Activated T-cell treated with anti-CD3 and anti-CD28 coated beads for 1 hour (primary cell): ENCODE data around the gene SPC24.
"Not testable (repeated sequence)": the region's sequence is repeated elsewhere in the genome, so short reads cannot be mapped to it uniquely, and the experiment has no call there.

Experiments
- DNase-seq: peaks from one replicate; pipeline ENCODE4 v3.0.0-alpha.2; 2020; ENCODE audit warnings: low read depth

SPC24 gene

DNA sequence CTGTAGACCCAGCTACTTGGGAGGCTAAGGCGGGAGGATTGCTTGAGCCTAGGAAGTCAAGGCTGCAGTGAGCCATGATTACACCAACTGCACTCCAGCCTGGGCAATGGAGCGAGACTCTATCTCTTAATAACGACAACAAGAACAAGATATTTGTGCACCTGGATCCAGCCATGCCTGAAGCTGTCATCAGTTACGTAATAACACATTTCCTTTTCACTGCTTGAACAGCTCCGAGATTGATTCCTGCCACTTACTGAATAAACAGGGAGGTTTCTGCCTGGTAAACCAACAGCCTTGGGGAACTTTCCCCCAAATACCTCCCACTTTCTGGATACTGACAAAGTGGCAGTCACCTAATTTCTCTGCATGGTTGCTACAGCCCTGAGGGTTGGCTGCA is 36.4 kb upstream of the SPC24 start:
- no peak for DNase-seq

DNA sequence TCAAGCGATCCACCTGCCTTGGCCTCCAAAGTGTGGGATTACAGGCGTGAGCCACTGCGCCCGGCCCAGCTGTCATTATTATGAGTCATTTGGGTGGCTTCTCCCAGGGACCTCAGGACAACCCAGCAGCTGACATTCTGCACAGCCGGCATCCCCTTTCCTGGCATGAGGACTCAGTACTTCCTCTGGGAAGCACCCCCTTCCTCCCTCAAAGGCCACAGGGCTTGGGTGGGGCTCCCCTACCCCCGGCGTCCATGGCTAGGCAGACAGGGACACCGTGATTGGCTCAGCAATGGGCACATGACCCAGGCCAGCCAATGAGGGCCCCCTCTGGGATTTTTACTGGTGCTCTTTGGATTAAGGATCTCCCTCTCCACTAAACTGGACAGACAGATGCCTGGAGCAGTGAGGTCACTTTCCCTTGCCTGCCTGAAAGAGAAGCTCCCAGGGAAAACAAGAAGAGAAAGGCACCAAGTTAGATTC is 35.7 kb upstream of the SPC24 start:
- DNase-seq, result no peak

DNA sequence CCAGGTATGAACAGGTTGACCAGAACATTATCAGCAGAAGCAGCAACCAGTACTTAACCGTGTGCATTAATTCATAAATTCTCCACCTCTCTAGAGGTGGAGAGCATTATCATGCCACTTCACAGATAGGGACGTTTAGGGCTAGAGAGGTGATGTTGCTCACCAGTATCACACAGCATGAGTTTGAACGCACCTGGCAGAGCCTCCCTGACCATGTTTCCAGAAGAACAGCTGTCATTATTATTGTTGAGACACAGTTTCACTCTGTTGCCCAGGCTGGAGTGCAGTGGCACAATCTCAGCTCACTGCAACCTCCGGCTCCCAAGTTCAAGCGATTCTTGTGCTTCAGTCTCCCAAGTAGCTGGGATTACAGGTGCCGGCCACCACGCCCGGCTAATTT is 34.9 kb upstream of the SPC24 start:
- no peak for DNase-seq

DNA sequence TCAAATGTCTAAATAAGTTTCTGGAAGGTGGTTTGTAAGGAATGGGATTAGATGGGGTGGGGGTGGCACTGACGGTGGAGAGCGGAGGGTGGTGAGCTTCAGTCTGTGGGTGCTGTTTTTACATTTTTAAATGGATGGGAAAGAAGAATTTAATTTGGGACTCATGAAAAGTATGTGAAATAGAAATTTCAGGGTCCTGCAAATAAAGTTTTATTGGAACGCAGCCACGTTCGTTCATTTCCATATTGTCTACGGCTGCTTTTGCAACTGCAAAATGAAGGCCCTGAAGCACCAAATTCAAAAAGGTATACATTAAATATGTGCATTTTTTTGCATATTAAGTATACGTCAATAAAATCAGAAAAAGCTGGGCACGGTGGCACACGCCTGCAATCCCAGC is 31.9 kb upstream of the SPC24 start:
- DNase-seq, result no peak

DNA sequence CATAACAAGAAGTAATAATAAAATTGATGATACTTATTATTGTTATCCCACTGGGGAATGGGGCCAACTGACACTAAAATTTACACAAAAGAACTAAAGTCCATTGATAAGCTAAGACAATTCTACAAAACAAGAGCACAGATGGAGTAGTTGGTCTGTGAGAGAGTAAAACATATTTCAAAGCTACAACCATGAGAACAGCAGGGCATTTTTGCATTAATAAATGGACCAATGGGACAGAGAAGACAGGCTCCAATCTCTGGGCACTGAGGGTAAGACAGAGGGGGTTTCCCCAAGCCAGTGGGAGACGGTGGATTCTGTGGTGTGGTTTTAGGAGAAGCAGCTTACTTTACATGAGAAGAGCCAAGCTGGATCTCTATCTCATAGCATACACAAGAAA is 27.4 kb upstream of the SPC24 start:
- no peak for DNase-seq

DNA sequence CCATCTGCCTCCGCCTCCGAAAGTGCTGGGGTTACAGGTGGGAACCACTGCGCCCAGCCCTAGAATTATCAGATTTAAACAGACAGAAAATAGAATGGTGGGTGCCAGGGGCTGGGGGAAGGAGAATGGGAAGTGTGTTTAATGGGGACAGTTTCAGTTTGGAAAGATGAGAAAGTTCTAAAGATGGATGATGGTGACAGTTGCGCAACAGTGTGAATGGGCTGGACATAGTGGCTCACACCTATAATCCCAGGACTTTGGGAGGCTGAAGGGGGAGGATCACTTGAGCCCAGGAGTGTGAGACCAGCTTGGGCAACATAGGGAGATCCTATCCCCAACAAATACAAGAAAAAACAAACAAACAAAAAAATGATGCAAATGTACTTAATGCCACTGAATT is 25.9 kb upstream of the SPC24 start:
- DNase-seq, result no peak

DNA sequence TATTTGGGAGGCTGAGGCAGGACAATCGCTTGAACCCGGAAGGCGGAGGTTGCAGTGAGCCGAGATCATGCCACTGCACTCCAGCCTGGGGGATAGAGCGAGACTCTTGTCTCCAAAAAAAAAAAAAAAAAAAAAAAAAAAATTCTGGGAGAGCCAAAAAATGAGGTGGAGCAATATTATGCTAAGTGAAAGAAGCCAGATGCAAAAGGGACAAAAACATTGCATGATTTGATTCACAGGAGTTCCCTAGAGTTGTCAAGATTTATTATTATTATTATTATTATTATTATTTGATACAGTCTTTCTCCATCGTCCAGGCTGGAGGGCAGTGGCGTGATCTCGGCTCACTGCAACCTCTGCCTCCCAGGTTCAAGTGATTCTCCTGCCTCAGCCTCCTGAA is 25.4 kb upstream of the SPC24 start:
- not testable (repeated sequence) for DNase-seq

DNA sequence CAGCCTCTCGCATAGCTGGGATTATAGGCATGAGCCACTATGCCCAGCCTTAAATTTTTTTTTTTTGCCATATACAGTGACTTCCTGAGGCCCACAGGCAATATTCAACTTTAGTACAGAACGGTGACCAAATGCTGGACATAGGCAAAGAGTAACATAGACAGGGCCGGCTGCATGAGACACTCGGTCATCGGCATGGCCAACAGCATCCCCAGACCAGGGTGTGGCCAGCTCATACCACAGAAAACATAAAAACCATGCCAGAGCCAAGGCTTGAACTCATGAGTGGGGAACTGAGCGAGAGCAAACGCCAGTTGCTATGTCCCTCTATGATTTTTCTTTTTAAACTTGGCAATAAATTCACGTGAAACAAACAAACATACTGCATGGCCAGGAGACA is 24.8 kb upstream of the SPC24 start:
- no peak for DNase-seq

DNA sequence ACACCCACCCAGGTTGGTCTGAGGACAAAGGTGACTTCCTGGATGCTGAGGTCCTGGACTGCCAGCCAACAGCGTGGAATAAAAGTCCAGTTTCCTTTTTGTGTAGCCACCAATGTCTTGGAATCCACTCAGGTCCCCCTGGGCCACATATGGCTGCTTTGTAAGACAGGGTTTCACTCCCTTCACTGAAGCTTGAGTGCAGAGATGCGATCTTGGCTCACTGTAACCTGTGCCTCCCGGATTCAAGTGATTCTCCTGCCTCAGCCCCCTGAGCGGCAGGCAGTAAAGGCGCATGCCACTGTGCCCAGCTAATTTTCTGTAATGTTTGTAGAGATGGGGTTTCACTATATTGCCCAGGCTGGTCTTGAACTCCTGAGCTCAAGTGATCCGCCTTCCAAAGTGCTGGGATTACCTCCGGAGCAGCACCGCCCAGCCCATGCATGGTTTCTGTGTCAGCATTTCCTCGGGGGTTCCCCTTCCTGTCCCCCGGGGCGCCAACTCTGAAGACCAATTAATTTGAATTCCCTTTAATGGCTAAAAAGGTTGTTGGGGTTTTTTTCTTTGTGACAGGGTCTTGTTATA is 24.2 kb upstream of the SPC24 start:
- DNase-seq, result no peak

DNA sequence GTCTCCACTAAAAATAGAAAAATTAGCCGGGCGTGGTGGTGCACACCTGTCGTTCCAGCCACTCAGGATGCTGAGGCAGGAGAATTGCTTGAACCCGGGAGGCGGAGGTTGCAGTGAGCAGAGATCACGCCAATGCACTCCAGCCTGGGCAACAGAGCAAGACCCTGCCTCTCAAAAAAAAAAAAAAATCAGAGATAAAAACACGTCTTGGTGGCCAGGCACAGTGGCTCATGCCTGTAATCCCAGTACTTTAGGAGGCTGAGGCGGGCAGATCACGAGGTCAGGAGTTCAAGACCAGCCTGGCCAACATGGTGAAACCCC is 23.5 kb upstream of the SPC24 start:
- not testable (repeated sequence) for DNase-seq

DNA sequence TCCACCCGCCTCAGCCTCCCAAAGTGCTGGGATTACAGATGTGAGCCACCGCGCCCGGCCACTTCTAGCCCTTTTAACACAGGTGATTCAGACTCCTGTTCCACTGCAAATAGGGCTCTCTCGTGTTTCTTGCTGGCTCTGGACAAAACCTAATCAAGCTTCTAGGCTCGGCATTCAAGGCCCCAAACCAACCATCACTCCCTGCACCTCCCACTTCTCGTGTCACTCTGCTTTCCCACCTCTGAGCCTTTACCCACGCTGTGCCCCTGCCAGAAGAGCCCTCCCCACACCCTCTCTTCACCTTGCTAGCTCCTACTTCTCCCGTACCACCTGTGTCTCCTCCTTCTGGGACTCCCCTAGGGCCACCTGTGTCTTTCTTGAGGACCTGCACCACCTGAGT is 22.0 kb upstream of the SPC24 start:
- no peak for DNase-seq

DNA sequence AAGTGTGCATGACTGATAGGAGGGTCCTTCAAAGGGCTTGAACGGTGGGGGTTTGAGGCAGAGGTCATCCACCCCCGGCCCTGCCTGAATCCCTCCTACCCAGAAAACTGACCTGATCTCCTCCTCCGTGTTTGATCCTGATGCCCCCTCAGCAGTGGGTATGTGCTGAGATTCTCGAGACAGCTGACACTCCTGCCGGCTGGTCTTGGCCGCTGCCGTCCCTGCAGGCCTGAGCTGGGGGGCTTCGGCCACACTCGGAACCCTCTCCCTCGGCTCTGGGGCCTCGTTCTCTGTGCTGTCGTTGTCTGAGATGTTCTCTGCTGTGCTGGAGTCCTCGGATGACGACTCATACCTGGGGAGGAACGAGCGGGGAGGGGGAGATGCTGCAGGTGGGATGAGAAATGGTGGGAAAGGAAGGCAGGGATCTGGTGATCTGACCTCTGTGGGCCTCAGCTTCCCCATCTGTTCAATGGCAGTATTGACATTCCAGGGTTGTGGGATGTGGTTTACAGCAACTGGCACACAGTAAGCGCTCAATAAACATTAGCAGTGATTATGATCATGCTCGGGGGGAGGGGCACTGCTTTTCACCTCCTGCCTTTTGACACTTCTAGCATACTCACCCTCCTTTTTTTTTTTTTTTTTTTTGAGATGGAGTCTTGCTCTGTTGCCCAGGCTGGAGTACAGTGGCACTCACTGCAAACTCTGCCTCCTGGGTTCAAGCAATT is 21.0 kb upstream of the SPC24 start:
- DNase-seq, result no peak

DNA sequence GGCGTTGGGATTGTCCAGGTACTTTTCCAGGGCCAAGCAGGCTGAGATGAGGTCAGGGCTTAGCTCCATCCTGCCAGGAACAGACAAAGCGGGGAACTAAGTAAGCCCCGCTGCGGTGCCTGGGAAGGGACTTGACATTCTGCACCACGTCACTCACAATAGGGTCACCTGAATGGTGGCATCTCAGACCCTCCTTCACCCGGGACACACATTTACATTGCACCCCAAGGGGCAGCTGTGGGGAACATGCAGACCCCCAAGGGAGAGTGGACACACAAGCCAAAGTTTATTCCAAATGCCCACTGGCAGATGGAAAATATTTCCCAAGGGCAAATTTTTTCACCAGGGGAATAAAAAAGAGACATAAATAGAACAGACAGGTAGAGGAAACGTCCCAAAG is 20.3 kb upstream of the SPC24 start:
- DNase-seq, result no peak

DNA sequence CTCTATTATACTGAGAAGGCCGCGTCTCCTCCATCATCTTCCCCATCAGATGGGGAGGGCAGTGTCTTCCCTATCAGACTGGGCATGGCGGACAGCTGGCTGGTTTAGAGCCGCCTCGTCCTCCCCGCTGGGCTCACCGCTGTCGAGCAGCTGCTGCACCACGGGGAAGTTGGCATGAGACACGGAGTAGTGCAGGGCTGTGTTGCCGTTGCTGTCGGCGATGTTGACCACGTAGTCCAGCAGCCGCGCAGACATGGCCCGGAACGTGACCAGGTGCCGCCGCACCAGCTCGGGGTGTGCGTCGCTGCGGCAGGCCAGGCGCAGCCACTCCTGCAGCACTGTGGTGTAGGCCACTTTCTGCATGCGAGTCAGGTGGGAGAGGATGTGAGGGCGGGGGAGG is 18.8 kb upstream of the SPC24 start:
- no peak for DNase-seq

DNA sequence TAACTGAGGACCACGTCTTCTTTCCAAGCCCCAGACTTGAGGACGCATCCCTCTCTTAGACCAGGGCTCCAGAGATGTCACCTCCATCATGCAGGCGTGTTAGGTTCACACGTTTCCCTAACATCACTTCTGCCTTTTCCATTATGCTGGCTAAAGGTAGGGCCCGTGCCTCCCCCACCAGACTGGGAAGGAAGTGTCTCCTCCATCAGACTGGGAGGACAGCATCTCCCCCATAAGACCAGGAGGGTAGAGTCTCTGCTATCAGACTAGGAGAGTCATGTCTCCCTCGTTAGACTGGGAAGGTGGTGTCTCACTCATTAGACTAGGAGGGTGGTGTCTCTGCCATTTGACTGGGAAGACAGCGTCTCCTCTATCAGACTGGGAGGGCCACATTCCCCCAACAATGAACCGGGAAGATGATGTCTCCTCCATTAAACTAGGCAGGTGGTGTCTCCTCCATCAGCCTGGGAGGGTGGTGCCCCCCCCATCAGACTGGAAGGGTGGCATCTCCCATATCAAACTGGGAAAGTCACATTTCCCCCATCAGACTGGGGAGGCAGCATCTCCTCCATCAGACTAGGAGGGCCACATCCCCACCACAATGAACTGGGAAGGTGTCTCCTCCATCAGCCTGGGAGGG is 18.1 kb upstream of the SPC24 start:
- no peak for DNase-seq

DNA sequence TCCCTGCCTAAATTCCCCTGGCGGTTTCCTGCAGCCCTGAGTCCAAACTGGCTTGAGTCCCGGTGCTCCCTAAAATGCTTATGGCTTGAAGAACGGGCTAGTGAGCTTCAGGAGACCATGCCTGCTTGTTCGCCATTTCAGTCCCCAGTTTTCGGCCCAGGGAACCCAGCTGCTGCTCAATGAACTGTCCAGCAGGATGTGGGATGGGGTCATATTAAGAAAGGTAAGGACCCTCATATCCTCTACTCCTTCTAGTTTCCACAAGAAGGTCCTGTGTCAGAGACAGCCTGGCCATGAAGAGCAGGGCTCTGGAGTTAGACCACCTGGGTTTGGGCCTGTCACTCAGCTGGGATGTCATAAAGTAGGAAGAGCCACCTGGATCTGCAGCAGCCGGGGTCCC is 17.0 kb upstream of the SPC24 start:
- no peak for DNase-seq

DNA sequence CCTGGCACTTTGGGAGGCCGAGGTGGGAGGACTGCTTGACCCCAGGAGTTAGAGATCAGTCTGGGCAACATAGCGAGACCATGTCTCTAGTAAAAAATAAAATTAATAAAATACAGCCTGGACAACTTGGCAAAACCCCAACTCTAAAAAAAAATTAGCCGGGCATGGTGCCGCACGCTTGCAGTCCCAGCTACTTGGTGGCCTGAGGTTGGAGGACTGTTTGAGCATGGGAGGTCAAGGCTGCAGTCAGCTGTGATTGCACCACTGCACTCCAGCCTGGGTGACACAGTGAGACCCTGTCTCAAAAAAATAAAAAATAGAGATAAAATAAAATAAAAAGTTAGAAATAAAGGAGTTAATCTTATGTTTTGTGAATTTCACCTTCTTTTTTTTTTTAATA is 15.6 kb upstream of the SPC24 start:
- no peak for DNase-seq

DNA sequence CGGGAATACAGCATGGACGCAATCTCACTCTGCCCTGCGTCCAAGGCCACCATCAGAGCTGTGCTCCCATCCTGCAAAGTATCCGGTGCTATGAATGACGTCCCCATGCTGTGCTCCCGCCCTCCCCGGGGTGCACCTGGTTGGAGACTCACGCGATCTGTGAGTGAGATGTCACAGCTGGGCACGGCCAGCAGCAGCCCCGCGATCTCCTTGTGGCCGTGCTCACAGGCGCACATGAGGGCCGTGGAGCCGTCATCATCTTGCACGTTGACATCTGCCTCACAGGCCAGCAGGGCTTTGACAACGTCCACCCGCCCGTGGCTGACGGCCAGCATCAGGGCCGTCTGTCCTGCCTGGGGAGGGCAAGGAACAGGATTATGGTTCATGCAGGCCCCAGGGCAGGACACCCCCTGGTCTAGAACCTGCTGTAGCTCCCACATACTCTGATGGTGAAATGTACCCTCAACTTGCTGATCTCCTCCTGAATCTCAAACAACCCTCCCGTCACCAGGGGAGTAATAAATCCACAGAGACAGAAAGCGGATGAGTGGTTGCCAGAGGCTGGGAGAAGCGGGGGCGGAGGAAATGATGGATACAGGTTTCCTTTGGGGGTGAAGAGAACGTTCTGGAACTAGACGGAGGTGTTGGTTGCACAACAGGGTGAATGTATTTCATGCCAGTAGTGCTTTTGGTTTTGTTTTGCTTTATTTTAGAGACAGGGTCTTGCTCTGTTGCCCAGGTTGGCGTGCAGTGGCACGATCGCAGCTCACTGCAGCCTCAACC is 14.5 kb upstream of the SPC24 start:
- no peak for DNase-seq

DNA sequence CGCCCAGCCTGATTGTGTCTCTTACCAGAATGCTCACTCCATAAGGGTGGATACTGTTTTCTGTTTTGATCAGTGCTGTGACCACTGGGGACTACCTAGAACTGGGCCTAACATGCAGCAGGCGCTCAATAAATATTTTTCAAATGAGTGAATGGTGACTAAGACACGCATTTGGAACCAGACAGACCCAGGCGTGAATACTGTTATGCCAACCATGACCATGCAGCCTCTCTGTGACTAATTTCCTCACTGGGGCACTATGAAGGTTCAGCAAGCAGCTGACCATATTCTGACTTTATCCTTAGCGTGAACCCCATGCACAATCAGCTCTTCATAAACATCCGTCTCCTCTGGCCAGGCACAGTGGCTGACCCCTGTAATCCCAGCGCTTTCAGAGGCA is 13.0 kb upstream of the SPC24 start:
- DNase-seq, result no peak

DNA sequence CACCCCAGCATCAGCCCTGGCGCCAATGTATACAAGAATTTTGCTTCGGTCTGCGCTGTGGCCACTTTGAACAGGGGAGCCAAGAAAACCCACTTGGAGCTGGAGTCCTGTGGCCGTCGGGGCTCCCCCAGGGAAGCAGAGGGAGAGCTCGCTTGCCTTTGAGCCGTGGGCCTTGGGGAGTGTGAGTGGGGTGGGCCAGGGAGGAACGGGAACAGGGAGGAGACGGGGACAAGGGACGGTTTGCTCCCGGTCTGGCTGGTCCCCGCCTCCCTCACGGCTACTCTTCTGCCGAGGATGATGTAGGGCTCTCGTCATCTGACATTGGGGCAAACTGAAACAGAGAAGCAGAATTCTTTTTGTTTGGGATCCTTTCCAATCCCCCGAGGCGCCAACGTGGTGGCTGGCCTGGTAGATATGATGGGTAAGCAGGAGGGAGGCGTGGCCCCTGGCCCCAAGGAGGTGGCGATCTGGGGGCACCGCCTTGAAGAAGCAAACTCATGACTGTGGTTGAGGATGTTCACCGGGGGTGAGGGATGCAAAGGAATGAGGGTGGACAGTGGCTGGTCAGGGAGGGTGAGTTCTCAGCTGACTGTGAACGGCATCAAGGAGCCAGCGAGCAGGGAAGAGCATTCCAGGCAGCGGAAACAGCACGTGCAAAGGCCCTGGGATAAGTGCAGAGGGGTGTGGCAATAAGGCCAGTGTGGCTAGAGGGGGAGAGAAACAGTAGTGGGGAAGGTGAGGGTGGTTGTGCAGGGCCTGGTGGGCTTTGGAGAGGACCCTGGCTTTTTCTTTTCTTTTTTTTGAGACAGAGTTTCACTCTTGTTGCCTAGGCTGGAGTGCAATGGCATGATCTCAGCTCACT is 10.9 kb upstream of the SPC24 start:
- no peak for DNase-seq

DNA sequence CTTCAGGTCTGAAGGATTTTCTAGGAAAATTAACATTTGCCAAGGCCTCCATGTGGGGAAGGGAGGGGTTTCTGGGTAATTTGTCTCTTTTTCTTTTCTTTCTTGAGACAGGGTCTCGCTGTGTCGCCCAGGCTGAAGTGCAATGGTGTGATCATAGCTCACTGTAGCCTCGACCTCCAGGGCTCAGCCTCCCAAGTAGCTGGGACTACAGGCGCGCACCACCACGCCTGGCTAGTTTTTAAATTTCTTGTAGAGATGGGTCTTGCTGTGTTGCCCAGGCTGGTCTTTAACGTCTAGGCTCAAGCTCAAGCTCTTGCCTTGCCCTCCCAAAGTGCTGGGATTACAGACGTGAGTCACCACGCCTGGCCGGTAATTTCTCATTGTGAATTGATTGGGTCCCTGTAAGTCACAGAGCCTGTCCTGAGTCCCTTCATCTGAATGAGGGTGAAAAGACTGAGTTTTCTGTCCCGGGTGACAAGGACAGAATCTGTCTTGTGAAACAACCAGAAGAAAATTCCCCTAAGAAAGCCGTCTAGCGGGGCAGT is 10.0 kb upstream of the SPC24 start:
- DNase-seq, result no peak
